ENCODE measurements around the gene MRPL3.

- TF ChIP-seq CTCF (IDR thresholded peaks at IDR 0.05; ENCODE audit: low read length) = no peak
- no peak for TF ChIP-seq EZH2phosphoT487 (IDR thresholded peaks at IDR 0.05; ENCODE audit: low read length)
Observed at GRCh38 chr3:131454501-131454900, 48.3 kb downstream of the MRPL3 start.
